GM23248 (cell line): ENCODE measurements around the gene MARVELD2. TPM values are rescaled to one million over a fixed set of nuclear protein-coding genes. Genes with fewer than 3 reads are reported as not detected.
"Not testable (repeated sequence)": the region's sequence is repeated elsewhere in the genome, so short reads cannot be mapped to it uniquely, and the experiment has no call there.

Source experiments
- DNase-seq: peaks from one replicate; pipeline ENCODE4 v3.0.0-alpha.2; 2015
- H2AFZ ChIP-seq: fragments of 200-600 bp; sonication (generic); 2 replicates; pipeline ENCODE4 v1.6.1; 2016; ENCODE audit warnings: antibody characterized with exemption
- H3F3A ChIP-seq: fragments of 200-600 bp; sonication (generic); 2 replicates; pipeline ENCODE4 v1.6.1; 2016; ENCODE audit warnings: mild to moderate bottlenecking, antibody characterized with exemption, mixed run types; ENCODE audit not compliant: insufficient read depth
- H3K27ac ChIP-seq: fragments of 200-600 bp; sonication (generic); 2 replicates; pipeline ENCODE4 v1.5.1; 2016; ENCODE audit warnings: mild to moderate bottlenecking
- H3K27me3 ChIP-seq: fragments of 200-600 bp; sonication (generic); replicated peaks from 2 replicates; pipeline ENCODE4 v1.6.1; 2016; ENCODE audit warnings: mild to moderate bottlenecking; ENCODE audit not compliant: insufficient read depth
- H3K36me3 ChIP-seq: fragments of 200-600 bp; sonication (generic); 2 replicates; pipeline ENCODE4 v1.6.1; 2016; ENCODE audit warnings: low read depth, mild to moderate bottlenecking
- H3K4me1 ChIP-seq: fragments of 200-600 bp; sonication (generic); 2 replicates; pipeline ENCODE4 v1.6.1; 2016; ENCODE audit warnings: mild to moderate bottlenecking; ENCODE audit not compliant: insufficient read depth
- H3K4me2 ChIP-seq: fragments of 200-600 bp; sonication (generic); one replicate; pipeline ENCODE4 v1.6.1; 2016; ENCODE audit warnings: mild to moderate bottlenecking; ENCODE audit not compliant: unreplicated experiment
- H3K4me3 ChIP-seq: fragments of 200-600 bp; sonication (generic); 2 replicates; pipeline ENCODE4 v1.5.1; 2016; ENCODE audit warnings: mild to moderate bottlenecking
- H3K79me2 ChIP-seq: fragments of 200-600 bp; sonication (generic); 2 replicates; pipeline ENCODE4 v1.6.1; 2016; ENCODE audit warnings: mild to moderate bottlenecking; ENCODE audit not compliant: insufficient read depth
- H3K9ac ChIP-seq: fragments of 200-600 bp; sonication (generic); 2 replicates; pipeline ENCODE4 v1.6.1; 2016; ENCODE audit warnings: mild to moderate bottlenecking
- H3K9me2 ChIP-seq: fragments of 200-600 bp; sonication (generic); 2 replicates; pipeline ENCODE4 v1.6.1; 2016; ENCODE audit warnings: mixed run types, mild to moderate bottlenecking, moderate library complexity; ENCODE audit not compliant: insufficient read depth
- H3K9me3 ChIP-seq: fragments of 200-600 bp; sonication (generic); one replicate; pipeline ENCODE4 v1.6.1; 2017; ENCODE audit warnings: low read depth
- H4K20me1 ChIP-seq: fragments of 200-600 bp; sonication (generic); 2 replicates; pipeline ENCODE4 v1.6.0; 2016; ENCODE audit not compliant: insufficient read depth
- EZH2 ChIP-seq: fragments of 200-600 bp; sonication (generic); IDR thresholded peaks from 2 replicates; pipeline ENCODE4 v1.6.1; 2018; ENCODE audit warnings: antibody characterized with exemption, mild to moderate bottlenecking; ENCODE audit not compliant: insufficient read depth, poor library complexity, severe bottlenecking
- EZH2phosphoT487 ChIP-seq: fragments of 200-600 bp; sonication (generic); IDR thresholded peaks from 2 replicates; pipeline ENCODE4 v1.6.1; 2018; ENCODE audit warnings: antibody characterized with exemption, moderate library complexity, mild to moderate bottlenecking, low read depth; ENCODE audit not compliant: insufficient read depth
- WGBS, 2 experiments: methylation state at CpG; one replicate each; pipeline ENCODE4 v1.1.6; 2015 to 2017; ENCODE audit warnings: low lambda C conversion rate in 2 of 2, low coverage in 1 of 2; ENCODE audit errors: missing lambda C conversion rate in 2 of 2; 5-methylcytosine and 5-hydroxymethylcytosine counted together
- in situ Hi-C: fragments of 300-500 bp; cut with MboI; formaldehyde crosslinking; loops from 2 replicates; pipeline ENCODE4 v1.15.0; 2020
- polyA plus RNA-seq: library from polyadenylated mRNA; unstranded; fragments of >200 nt; fragmentation: Nextera tagmentation; extraction: Ambion mirVana; gene quantifications from 2 replicates; pipeline ENCODE4 v1.2.1, GENCODE V29; 2016
- total RNA-seq: library from RNA; depleted of rRNA; stranded (reverse); fragments of >200 nt; shearing (Covaris generic); gene quantifications from 2 replicates; pipeline ENCODE4 v1.2.3, GENCODE V29; 2014

The MARVELD2 gene
- total and polyA plus RNA-seq, 2 experiments from 2014 or later = 1.7 to 5.5 TPM

- Histone ChIP-seq H3K4me1 (peaks cover 21% of the 10 kb centered on the region), H3K4me2 (peak within 1 kb of the TSS; percentile 93), H3K27me3 (no peaks in the 10 kb centered on the region), H3K27ac (peak within 1 kb of the TSS; percentile 95), H3K9me3 (no peaks in the 10 kb centered on the region), H4K20me1 (no peaks in the 10 kb centered on the region; the same call in 1 of the 2 replicates), H3K4me3 (peak within 1 kb of the TSS; percentile 98), H3K36me3 (peaks cover 11% of the 10 kb centered on the region), H2AFZ (peak within 1 kb of the TSS; percentile 94), H3K9me2 (no peaks in the 10 kb centered on the region), H3K9ac (peak within 1 kb of the TSS; percentile 96), H3K79me2 (peaks cover 79% of the 10 kb centered on the region), H3F3A (peaks cover 4% of the 10 kb centered on the region)
- in situ Hi-C loops = no loop called here
- 0 to 1% methylated on average over 43 to 47 of the region's 66 CpGs for WGBS, 2 experiments
- peak; percentile 97 for DNase-seq
- TF ChIP-seq EZH2phosphoT487 (no peak), EZH2 (no peak)
Observed at GRCh38 chr5:69369340-69370121, 45.4 kb upstream of the MARVELD2 start, which contains the start of the genes AK6, RAD17 and TAF9. Gene AK6 (minus strand): TSS chr5:69369520. CDS start chr5:69369490, 30 bp downstream. Gene RAD17 (plus strand): TSS chr5:69369818. CDS start chr5:69372209, 2,391 bp downstream. Gene TAF9 (minus strand): TSS chr5:69369520. CDS start chr5:69365737, 3,783 bp downstream.

GRCh38 chr5:69370335-69370734 is 44.6 kb upstream of the MARVELD2 start:
- DNase-seq = peak; percentile 27
- Histone ChIP-seq H3K4me3 (peak overlapping the region; percentile 98), H3K4me2 (peak overlapping the region; percentile 93), H3K9ac (peak overlapping the region; percentile 96), H3K79me2 (peaks cover 71% of the 10 kb centered on the region), H3K4me1 (peaks cover 21% of the 10 kb centered on the region), H3K27ac (peak overlapping the region; percentile 95; the same call in 1 of the 2 replicates), H3K36me3 (peaks cover 17% of the 10 kb centered on the region), H2AFZ (peak overlapping the region; percentile 94)
- in situ Hi-C loops, H3K9me3 ChIP-seq, H3K9me2 ChIP-seq, H3K27me3 ChIP-seq, H3F3A ChIP-seq, H4K20me1 ChIP-seq: not testable (repeated sequence)
- 6 to 8% methylated on average over 16 of the region's 16 CpGs for WGBS, 2 experiments

- in situ Hi-C loops = no loop called here
- H3K4me1 ChIP-seq = peaks cover 21% of the 10 kb centered on the region
- H3K4me3 ChIP-seq = no peak overlapping the region
- no peaks in the 10 kb centered on the region for H3K9me3 ChIP-seq
- no peaks in the 10 kb centered on the region for H3K27me3 ChIP-seq
- no peak overlapping the region for H3K9ac ChIP-seq
- peaks cover 21% of the 10 kb centered on the region; the same call in 1 of the 2 replicates for H3K36me3 ChIP-seq
- WGBS, 2 experiments = 90 to 91% methylated on average over 5 of the region's 5 CpGs
- peaks cover 50% of the 10 kb centered on the region for H3K79me2 ChIP-seq
- H3K4me2 ChIP-seq = peak overlapping the region; percentile 93
- no peaks in the 10 kb centered on the region for H3K9me2 ChIP-seq
- no peak overlapping the region for H3K27ac ChIP-seq
- no peak for DNase-seq
- no peak for TF ChIP-seq EZH2phosphoT487
- TF ChIP-seq EZH2 = no peak
- no peaks in the 10 kb centered on the region for H4K20me1 ChIP-seq
- H2AFZ ChIP-seq = no peak overlapping the region
- no peaks in the 10 kb centered on the region for H3F3A ChIP-seq
Observed at GRCh38 chr5:69372394-69372793, 42.5 kb upstream of the MARVELD2 start.

GRCh38 chr5:69374911-69375446 is 39.9 kb upstream of the MARVELD2 start:
- H3K9ac ChIP-seq = no peak overlapping the region
- no peaks in the 10 kb centered on the region for H3K27me3 ChIP-seq
- no peak for TF ChIP-seq EZH2phosphoT487
- no peak for TF ChIP-seq EZH2
- no peak overlapping the region for H3K27ac ChIP-seq
- H2AFZ ChIP-seq = no peak overlapping the region
- DNase-seq = no peak
- H3K9me3 ChIP-seq = no peaks in the 10 kb centered on the region
- no peaks in the 10 kb centered on the region for H3K9me2 ChIP-seq
- peaks cover 24% of the 10 kb centered on the region for H3K36me3 ChIP-seq
- H3K79me2 ChIP-seq = peaks cover 32% of the 10 kb centered on the region
- H3K4me1 ChIP-seq = peaks cover 13% of the 10 kb centered on the region; the same call in 1 of the 2 replicates
- WGBS, 2 experiments = 95 to 97% methylated on average over 4 of the region's 4 CpGs
- H3K4me3 ChIP-seq = no peak overlapping the region
- H4K20me1 ChIP-seq = no peaks in the 10 kb centered on the region
- in situ Hi-C loops = no loop called here
- no peaks in the 10 kb centered on the region for H3F3A ChIP-seq
- H3K4me2 ChIP-seq = no peak overlapping the region
